ENCODE measurements around the gene RAB13. TPM values are rescaled to one million over a fixed set of nuclear protein-coding genes. Genes with fewer than 3 reads are reported as not detected.

RAB13 gene
- total RNA-seq, 1 experiment from 2014 or later: 70.6 TPM

GRCh38 chr1:153976819-153977249, 9.3 kb downstream of the RAB13 start:
- H3K27me3 ChIP-seq (ENCODE audit: control insufficient read depth, insufficient read depth, low read length): no peaks in the 10 kb centered on the region
- TF ChIP-seq, protein P1, sequence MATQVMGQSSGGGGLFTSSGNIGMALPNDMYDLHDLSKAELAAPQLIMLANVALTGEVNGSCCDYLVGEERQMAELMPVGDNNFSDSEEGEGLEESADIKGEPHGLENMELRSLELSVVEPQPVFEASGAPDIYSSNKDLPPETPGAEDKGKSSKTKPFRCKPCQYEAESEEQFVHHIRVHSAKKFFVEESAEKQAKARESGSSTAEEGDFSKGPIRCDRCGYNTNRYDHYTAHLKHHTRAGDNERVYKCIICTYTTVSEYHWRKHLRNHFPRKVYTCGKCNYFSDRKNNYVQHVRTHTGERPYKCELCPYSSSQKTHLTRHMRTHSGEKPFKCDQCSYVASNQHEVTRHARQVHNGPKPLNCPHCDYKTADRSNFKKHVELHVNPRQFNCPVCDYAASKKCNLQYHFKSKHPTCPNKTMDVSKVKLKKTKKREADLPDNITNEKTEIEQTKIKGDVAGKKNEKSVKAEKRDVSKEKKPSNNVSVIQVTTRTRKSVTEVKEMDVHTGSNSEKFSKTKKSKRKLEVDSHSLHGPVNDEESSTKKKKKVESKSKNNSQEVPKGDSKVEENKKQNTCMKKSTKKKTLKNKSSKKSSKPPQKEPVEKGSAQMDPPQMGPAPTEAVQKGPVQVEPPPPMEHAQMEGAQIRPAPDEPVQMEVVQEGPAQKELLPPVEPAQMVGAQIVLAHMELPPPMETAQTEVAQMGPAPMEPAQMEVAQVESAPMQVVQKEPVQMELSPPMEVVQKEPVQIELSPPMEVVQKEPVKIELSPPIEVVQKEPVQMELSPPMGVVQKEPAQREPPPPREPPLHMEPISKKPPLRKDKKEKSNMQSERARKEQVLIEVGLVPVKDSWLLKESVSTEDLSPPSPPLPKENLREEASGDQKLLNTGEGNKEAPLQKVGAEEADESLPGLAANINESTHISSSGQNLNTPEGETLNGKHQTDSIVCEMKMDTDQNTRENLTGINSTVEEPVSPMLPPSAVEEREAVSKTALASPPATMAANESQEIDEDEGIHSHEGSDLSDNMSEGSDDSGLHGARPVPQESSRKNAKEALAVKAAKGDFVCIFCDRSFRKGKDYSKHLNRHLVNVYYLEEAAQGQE (IDR thresholded peaks at IDR 0.05; ENCODE audit: insufficient read depth in 1 of 2, low read depth in 2 of 2, low read length in 1 of 2): no peak
- TF ChIP-seq POLR2AphosphoS5 (IDR thresholded peaks at IDR 0.05; ENCODE audit: low read depth, low read length): no peak
- no peak for TF ChIP-seq TCF7L2 (IDR thresholded peaks at IDR 0.05; ENCODE audit: low read depth, low read length)
- no TSS peak for BruUV-seq (replicated peaks)
- intact Hi-C loops (cut with micrococcal nuclease; ENCODE audit: unreplicated experiment) (no loop called here), in situ Hi-C loops (cut with HindIII; ENCODE audit: low pct_unique_long_range_greater_than_20kb, low sequenced_read_pairs) (no loop called here)
- peaks cover 10% of the 10 kb centered on the region for H3K4me1 ChIP-seq (ENCODE audit: control insufficient read depth, insufficient read depth, low read length)
- H3K9me3 ChIP-seq (ENCODE audit: control insufficient read depth, insufficient read depth, low read depth, low read length): no peaks in the 10 kb centered on the region
- peak overlapping the region; percentile 92 for H3K27ac ChIP-seq (ENCODE audit: low read length)
- DNase-seq (ENCODE audit: low read depth, low spot score) (no peak), ATAC-seq (no peak)
- POLR2A ChIA-PET: interaction anchor here (1.1 to 1.3 kb wide), 2 partner anchors 9 to 14 kb away, joined by 3 read pairs; partner anchors contain the start of gene CREB3L4
- H3K4me3 ChIP-seq (ENCODE audit: low read depth in 2 of 2, low read length in 2 of 2): peak overlapping the region; percentile 95 to 97
- no peaks in the 10 kb centered on the region; the same call in 1 of the 2 replicates for H3K36me3 ChIP-seq (ENCODE audit: control insufficient read depth, insufficient read depth, low read length)
- CTCF ChIA-PET: interaction anchor here (1.3 to 1.6 kb wide), 2 partner anchors 10 kb away, joined by 5 to 8 read pairs; partner anchors contain the start of gene CREB3L4

GRCh38 chr1:153973525-153973924, 12.6 kb downstream of the RAB13 start:
- TF ChIP-seq SIN3A (IDR thresholded peaks at IDR 0.05; ENCODE audit: borderline replicate concordance, insufficient read depth, low read depth, low read length): no peak
- TF ChIP-seq POLR2AphosphoS5 (IDR thresholded peaks at IDR 0.05; ENCODE audit: low read depth, low read length): no peak
- TF ChIP-seq TCF7L2 (IDR thresholded peaks at IDR 0.05; ENCODE audit: low read depth, low read length): no peak
- TF ChIP-seq, protein P2, sequence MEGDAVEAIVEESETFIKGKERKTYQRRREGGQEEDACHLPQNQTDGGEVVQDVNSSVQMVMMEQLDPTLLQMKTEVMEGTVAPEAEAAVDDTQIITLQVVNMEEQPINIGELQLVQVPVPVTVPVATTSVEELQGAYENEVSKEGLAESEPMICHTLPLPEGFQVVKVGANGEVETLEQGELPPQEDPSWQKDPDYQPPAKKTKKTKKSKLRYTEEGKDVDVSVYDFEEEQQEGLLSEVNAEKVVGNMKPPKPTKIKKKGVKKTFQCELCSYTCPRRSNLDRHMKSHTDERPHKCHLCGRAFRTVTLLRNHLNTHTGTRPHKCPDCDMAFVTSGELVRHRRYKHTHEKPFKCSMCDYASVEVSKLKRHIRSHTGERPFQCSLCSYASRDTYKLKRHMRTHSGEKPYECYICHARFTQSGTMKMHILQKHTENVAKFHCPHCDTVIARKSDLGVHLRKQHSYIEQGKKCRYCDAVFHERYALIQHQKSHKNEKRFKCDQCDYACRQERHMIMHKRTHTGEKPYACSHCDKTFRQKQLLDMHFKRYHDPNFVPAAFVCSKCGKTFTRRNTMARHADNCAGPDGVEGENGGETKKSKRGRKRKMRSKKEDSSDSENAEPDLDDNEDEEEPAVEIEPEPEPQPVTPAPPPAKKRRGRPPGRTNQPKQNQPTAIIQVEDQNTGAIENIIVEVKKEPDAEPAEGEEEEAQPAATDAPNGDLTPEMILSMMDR (IDR thresholded peaks at IDR 0.05): no peak
- TF ChIP-seq, protein P1 (IDR thresholded peaks at IDR 0.05; ENCODE audit: insufficient read depth in 1 of 2, low read depth in 2 of 2, low read length in 1 of 2): no peak
- Histone ChIP-seq H3K36me3 (ENCODE audit: control insufficient read depth, insufficient read depth, low read length) (no peaks in the 10 kb centered on the region; the same call in 1 of the 2 replicates), H3K4me3 (ENCODE audit: low read depth in 2 of 2, low read length in 2 of 2) (no peak overlapping the region), H3K27me3 (ENCODE audit: control insufficient read depth, insufficient read depth, low read length) (no peaks in the 10 kb centered on the region), H3K9me3 (ENCODE audit: control insufficient read depth, insufficient read depth, low read depth, low read length) (no peaks in the 10 kb centered on the region), H3K4me1 (ENCODE audit: control insufficient read depth, insufficient read depth, low read length) (peaks cover 7% of the 10 kb centered on the region), H3K27ac (ENCODE audit: low read length) (no peak overlapping the region)
- ATAC-seq (no peak), DNase-seq (ENCODE audit: low read depth, low spot score) (no peak)
- POLR2A ChIA-PET: no interaction called here
- BruUV-seq (replicated peaks): no TSS peak
- in situ Hi-C loops (cut with HindIII; ENCODE audit: low pct_unique_long_range_greater_than_20kb, low sequenced_read_pairs): no loop called here
- CTCF ChIA-PET: no interaction called here
- intact Hi-C loops (cut with micrococcal nuclease; ENCODE audit: unreplicated experiment): no loop called here
